ENCODE data around the gene RASD1.

The RASD1 gene

GRCh38 chr17:17448723-17449122 lies 47.5 kb downstream of the RASD1 start:
- no peak for DNase-seq
- no peak for TF ChIP-seq GATA1 (IDR thresholded peaks at IDR 0.05; ENCODE audit: low read depth, low read length)
- TF ChIP-seq POLR2A (IDR thresholded peaks at IDR 0.05; ENCODE audit: low read length), result no peak

DNA sequence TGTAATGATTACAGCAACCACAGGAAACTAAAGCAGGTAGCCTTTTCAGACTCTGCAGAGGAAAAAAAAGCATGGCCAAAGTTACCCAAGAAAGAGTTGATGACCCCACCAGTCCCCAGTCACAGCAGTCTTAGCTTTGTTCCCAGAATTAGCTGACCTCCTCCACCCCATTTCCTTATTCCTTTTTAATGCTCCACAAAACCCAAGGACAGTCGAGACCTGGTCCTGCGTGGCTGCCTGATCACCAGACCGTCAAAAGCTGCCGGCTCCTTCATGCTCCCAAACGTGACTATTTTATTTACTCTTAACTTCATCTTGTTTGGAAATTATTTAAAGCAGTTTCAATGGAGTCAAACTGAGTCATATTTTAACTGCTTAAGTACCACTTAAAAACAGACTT lies 48.1 kb downstream of the RASD1 start:
- DNase-seq, result no peak
- TF ChIP-seq POLR2A (IDR thresholded peaks at IDR 0.05; ENCODE audit: low read length), result no peak
- TF ChIP-seq GATA1 (IDR thresholded peaks at IDR 0.05; ENCODE audit: low read depth, low read length), result no peak

DNA sequence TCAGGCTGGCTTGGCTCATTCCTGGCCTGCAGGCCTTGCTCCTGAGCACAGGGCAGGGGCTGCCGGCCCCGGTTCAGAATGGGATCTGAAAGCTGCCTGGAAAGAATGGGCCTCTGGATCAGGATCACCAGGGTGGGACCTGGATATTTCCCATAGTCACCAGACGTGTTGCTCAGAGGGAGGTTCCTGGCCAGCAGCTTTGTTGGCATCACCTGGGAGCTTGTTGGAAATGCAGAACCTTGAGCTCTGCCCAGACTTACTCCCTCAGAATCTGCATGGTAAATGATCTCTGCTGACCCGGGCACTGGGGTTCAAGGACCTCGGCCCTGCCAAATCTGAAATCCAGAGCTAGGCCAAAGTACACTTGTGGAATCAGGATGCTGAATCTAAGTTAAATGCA lies 48.9 kb downstream of the RASD1 start:
- DNase-seq, result no peak
- TF ChIP-seq POLR2A (IDR thresholded peaks at IDR 0.05; ENCODE audit: low read length), result no peak
- TF ChIP-seq GATA1 (IDR thresholded peaks at IDR 0.05; ENCODE audit: low read depth, low read length), result no peak

DNA sequence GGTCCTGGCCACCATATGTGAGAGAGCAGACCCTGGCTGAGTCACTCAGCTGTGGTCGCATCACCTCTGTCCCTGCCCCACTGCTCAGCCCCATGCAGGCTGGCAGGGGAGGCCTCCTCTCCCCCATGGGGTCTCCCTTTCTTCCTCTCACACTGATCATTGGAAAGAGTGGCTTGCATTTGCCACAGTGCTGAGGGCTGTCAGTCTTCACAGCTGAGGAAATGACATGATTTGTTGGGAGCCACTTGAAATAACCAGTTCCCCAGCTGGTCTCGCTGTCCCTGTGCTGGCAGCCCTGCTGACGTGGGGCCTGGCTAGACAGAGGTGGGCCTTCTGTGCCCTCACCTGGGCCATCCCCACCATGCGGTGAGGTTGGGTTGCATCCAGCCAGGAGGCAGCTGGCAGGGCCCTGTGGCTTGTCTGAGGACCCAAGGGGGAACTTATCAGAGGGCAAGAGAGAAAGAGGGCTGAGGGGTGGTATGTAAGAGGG lies 49.5 kb downstream of the RASD1 start:
- DNase-seq, result no peak
- TF ChIP-seq GATA1 (IDR thresholded peaks at IDR 0.05; ENCODE audit: low read depth, low read length) (no peak), POLR2A (IDR thresholded peaks at IDR 0.05; ENCODE audit: low read length) (no peak)

- TF ChIP-seq POLR2A (IDR thresholded peaks at IDR 0.05; ENCODE audit: low read length), result no peak
Measured at GRCh38 chr17:17445925-17446665, 50.1 kb downstream of the RASD1 start.

GRCh38 chr17:17445296-17445924 lies 50.8 kb downstream of the RASD1 start:
- DNase-seq, result no peak
- TF ChIP-seq POLR2A (IDR thresholded peaks at IDR 0.05; ENCODE audit: low read length), result no peak

More at GRCh38 chr17:17445925-17446665, 50.1 kb downstream of the RASD1 start:
- DNase-seq, result no peak

Data from erythroblast (primary cell).